Endothelial cell of umbilical vein (primary cell): ENCODE results near the gene RRAS. TPM values are rescaled to one million over a fixed set of nuclear protein-coding genes. Genes with fewer than 3 reads are reported as not detected.

ENCODE experiments used
- BruUV-seq: library from RNA; stranded (reverse); fragments of 400-500 nt; replicated peaks from 2 replicates; lab custom pipeline; 2021; lab: Mats Ljungman, UMichigan
- CTCF ChIA-PET: fragments of 300-600, 350-600 bp; sonication (Branson Sonifier 250); formaldehyde crosslinking; loops from one replicate; lab custom pipeline; 2021; ENCODE audit warnings: antibody characterized with exemption, inconsistent platforms; lab: Charles Lee
- POLR2A ChIA-PET: fragments of 300-600, 350-600 bp; sonication (Branson Sonifier 250); formaldehyde crosslinking; loops from one replicate; lab custom pipeline; 2021; ENCODE audit warnings: antibody characterized with exemption, inconsistent platforms; lab: Charles Lee
- DNase-seq: peaks from one replicate; pipeline ENCODE4 v3.0.0-alpha.2; 2011; ENCODE audit warnings: low read depth, low spot score
- FAIRE-seq: peaks from 2 replicates; lab custom pipeline; 2011; peaks lifted over from hg19 to GRCh38; lab: Jason Lieb, UNC
- H2AFZ ChIP-seq: 2 replicates; pipeline ENCODE4 v1.6.0; 2012; ENCODE audit warnings: low read depth, low read length, control low read depth, inconsistent platforms
- H3K27ac ChIP-seq: 2 replicates; pipeline ENCODE4 v1.5.1; 2011; ENCODE audit warnings: low read depth, mild to moderate bottlenecking, control low read depth, low read length, moderate library complexity; ENCODE audit not compliant: insufficient read depth
- H3K27me3 ChIP-seq, 2 experiments: 2 replicates each; pipeline versions ENCODE4 v1.6.0 to v1.6.1; 2011; ENCODE audit warnings: low read length in 2 of 2, mixed read lengths in 1 of 2; ENCODE audit not compliant: control insufficient read depth in 2 of 2, insufficient read depth in 2 of 2
- H3K36me3 ChIP-seq, 2 experiments: 2 replicates in 1 of 2; 3 replicates in 1 of 2; pipeline ENCODE4 v1.5.1; 2011; ENCODE audit warnings: low read length in 2 of 2, mild to moderate bottlenecking in 1 of 2, moderate library complexity in 1 of 2; ENCODE audit not compliant: control insufficient read depth in 2 of 2, insufficient read depth in 2 of 2; ENCODE audit errors: extremely low read depth in 1 of 2
- H3K4me1 ChIP-seq: 3 replicates; pipeline ENCODE4 v1.5.1; 2011; ENCODE audit warnings: mild to moderate bottlenecking, low read length; ENCODE audit not compliant: control insufficient read depth, insufficient read depth; ENCODE audit errors: extremely low read depth
- H3K4me2 ChIP-seq: 2 replicates; pipeline ENCODE4 v1.6.1; 2011; ENCODE audit warnings: low read length, control low read depth, mixed read lengths; ENCODE audit not compliant: insufficient read depth
- H3K4me3 ChIP-seq, 3 experiments: fragments of 200-600 bp in 1 of 3; sonication (generic), shearing (Covaris generic) in 1 of 3; replicated peaks in 1 of 3; 2 replicates each; pipeline ENCODE4 v1.5.1; 2011 to 2016; ENCODE audit warnings: control low read depth in 3 of 3, low read length in 3 of 3, mild to moderate bottlenecking in 2 of 3, inconsistent platforms in 1 of 3, low read depth in 1 of 3, moderate library complexity in 1 of 3; ENCODE audit not compliant: insufficient read depth in 1 of 3
- H3K79me2 ChIP-seq: 2 replicates; pipeline ENCODE4 v1.6.0; 2012; ENCODE audit warnings: low read length, inconsistent platforms; ENCODE audit not compliant: control insufficient read depth, insufficient read depth
- H3K9ac ChIP-seq: replicated peaks from 2 replicates; pipeline ENCODE3; 2011; ENCODE audit warnings: low read length, control low read depth; ENCODE audit not compliant: insufficient read depth; ENCODE audit errors: extremely low read depth
- H3K9me1 ChIP-seq: replicated peaks from 3 replicates; pipeline ENCODE4 v1.6.0; 2011; ENCODE audit warnings: mild to moderate bottlenecking, low read length; ENCODE audit not compliant: control insufficient read depth, insufficient read depth; ENCODE audit errors: extremely low read depth
- H3K9me3 ChIP-seq: replicated peaks from 2 replicates; pipeline ENCODE4 v1.5.1; 2012; ENCODE audit warnings: low read length, inconsistent platforms; ENCODE audit not compliant: control insufficient read depth, insufficient read depth
- H4K20me1 ChIP-seq: replicated peaks from 2 replicates; pipeline ENCODE3; 2011; ENCODE audit warnings: mild to moderate bottlenecking, low read length; ENCODE audit not compliant: control insufficient read depth, insufficient read depth; ENCODE audit errors: extremely low read depth
- EZH2 ChIP-seq: IDR thresholded peaks from 2 replicates; pipeline ENCODE4 v1.6.1; 2012; ENCODE audit warnings: borderline replicate concordance, low read depth, mild to moderate bottlenecking, moderate library complexity, low read length, inconsistent platforms; ENCODE audit not compliant: severe bottlenecking
- FOS ChIP-seq: IDR thresholded peaks from 2 replicates; pipeline ENCODE4 v1.6.1; 2011; ENCODE audit warnings: mild to moderate bottlenecking, low read length, moderate library complexity, borderline replicate concordance; ENCODE audit not compliant: insufficient read depth
- GATA2 ChIP-seq: IDR thresholded peaks from 2 replicates; pipeline ENCODE4 v1.7.0; 2011; ENCODE audit warnings: low read depth, mild to moderate bottlenecking, moderate library complexity, mixed read lengths, low read length; ENCODE audit not compliant: insufficient read length, insufficient read depth
- JUN ChIP-seq: IDR thresholded peaks from 2 replicates; pipeline ENCODE4 v1.6.1; 2011; ENCODE audit warnings: borderline replicate concordance, low read depth; ENCODE audit not compliant: insufficient read length, insufficient read depth
- MAX ChIP-seq: IDR thresholded peaks from 2 replicates; pipeline ENCODE4 v1.6.1; 2011; ENCODE audit not compliant: insufficient read depth, insufficient read length
- MYC ChIP-seq: IDR thresholded peaks from one replicate; pipeline ENCODE4 v1.6.1; 2011; ENCODE audit warnings: mild to moderate bottlenecking, low read depth, low read length
- POLR2A ChIP-seq: IDR thresholded peaks from 2 replicates; pipeline ENCODE4 v1.6.1; 2012; ENCODE audit warnings: low read depth, mild to moderate bottlenecking, control low read depth, low read length
- POLR2AphosphoS5 ChIP-seq: IDR thresholded peaks from 2 replicates; pipeline ENCODE4 v1.6.1; 2012; ENCODE audit warnings: low read depth, mild to moderate bottlenecking, control low read depth, low read length, moderate library complexity; ENCODE audit not compliant: insufficient read depth
- dilution Hi-C: fragments of 300-500 bp; cut with MboI; formaldehyde crosslinking; loops from one replicate; pipeline ENCODE4 v1.15.0; 2019; ENCODE audit warnings: low sequenced_read_pairs; ENCODE audit not compliant: extremely low pct_ligation_motif_present
- intact Hi-C: fragments of 100-400 bp; cut with micrococcal nuclease; formaldehyde crosslinking; loops from one replicate; pipeline ENCODE4 v1.10.0; 2022
- polyA plus RNA-seq, 4 experiments: library from polyadenylated mRNA; depleted of rRNA in 3 of 4; stranded (reverse) in 3 of 4; unstranded in 1 of 4; fragments of >200 nt; gene quantifications; 2 replicates each; pipeline versions ENCODE4 v1.2.1 to v1.2.3, GENCODE V29; 2011 to 2012; ENCODE audit warnings: missing spikeins in 1 of 4
- total RNA-seq: library from RNA; stranded (reverse); gene quantifications from 2 replicates; pipeline ENCODE4 v1.2.3, GENCODE V29; 2021
- TF ChIP-seq, protein P1 (sequence below), 2 donors: IDR thresholded peaks; 1 replicate in 1 of 2; 2 replicates in 1 of 2; pipeline ENCODE4 v1.5.1; 2011; ENCODE audit warnings: low read length in 2 of 2, mild to moderate bottlenecking in 2 of 2, moderate library complexity in 2 of 2, control low read depth in 1 of 2, inconsistent platforms in 1 of 2, low read depth in 1 of 2; ENCODE audit not compliant: insufficient read depth in 1 of 2; ENCODE audit errors: extremely low read depth in 1 of 2

Gene RRAS
- total and polyA plus RNA-seq, 2 donors (not counting 3 experiments of a cell fraction or from before 2014, with no cell fraction given) = 89.5 to 250 TPM

DNA sequence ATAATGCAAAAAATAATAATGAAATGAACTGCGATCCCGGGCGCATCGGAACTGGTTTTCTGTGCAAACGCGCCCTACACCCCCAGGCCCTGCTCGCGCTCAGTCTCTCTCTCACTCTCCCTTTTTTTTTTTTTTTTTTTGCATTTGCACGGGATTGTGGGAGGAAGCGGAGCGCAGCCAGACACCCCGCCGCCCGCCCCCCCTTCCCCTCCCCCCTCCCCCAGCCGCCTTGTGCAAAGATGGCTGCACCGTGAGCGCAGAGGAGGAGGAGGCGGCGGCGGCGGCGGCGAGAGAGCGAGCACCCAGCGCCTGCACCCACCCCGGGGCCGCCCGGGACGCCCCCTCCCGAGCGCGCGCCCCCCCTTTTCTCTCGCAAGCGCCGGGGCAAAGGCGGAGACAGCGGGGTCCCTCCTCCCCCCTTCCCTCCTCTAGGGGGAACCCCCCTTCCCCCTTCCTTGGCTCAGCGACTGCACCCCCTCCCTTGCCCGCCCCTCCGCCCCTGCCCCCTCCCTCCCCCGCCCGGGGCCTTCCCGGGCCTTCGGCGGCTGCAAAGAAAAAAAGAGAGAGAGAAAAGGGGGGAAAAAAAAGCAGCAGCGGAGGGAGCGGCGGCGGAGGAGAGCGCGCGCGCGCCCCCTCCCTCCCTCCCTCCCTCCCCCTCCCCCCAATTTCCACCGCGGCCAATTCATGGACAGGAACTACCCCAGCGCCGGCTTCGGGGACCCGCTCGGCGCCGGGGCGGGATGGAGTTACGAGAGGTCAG, 48.8 kb downstream of the RRAS start, which contains the start of gene PRR12:
Gene PRR12, plus strand, starts transcription at position 212 of the 760 bp plus-strand sequence. Its CDS starts 473 bp downstream, at position 685.
- ChIA-PET CTCF (interaction anchor here (1.2 kb wide), 1 partner anchor 11 kb away, joined by 11 read pairs; the partner anchor contains the start of gene NOSIP), POLR2A (no interaction called here)
- dilution Hi-C loops (no loop called here), intact Hi-C loops (loop anchor here (1.0 to 5.0 kb wide), 5 partner anchors 11 to 276 kb away; partner anchors contain the start of genes BCL2L12, IRF3, NOSIP and PNKP)
- BruUV-seq = no TSS peak
- Histone ChIP-seq H3K27ac (peak within 1 kb of the TSS; percentile 83), H3K4me2 (peak within 1 kb of the TSS; percentile 72), H3K9me1 (no peaks in the 10 kb centered on the region), H3K36me3 (peaks cover 3 to 10% of the 10 kb centered on the region in 2 experiments), H3K9me3 (no peaks in the 10 kb centered on the region), H3K4me1 (peaks cover 16% of the 10 kb centered on the region), H3K79me2 (peaks cover 34% of the 10 kb centered on the region), H3K4me3 (peak within 1 kb of the TSS; percentile 84 to 95 (median 88)), H3K27me3 (no peaks in the 10 kb centered on the region), H2AFZ (no peak within 1 kb of the TSS), H4K20me1 (no peaks in the 10 kb centered on the region), H3K9ac (peak within 1 kb of the TSS; percentile 68)
- TF ChIP-seq JUN = no peak
- peak; percentile 6 for TF ChIP-seq POLR2AphosphoS5
- peak; percentile 71 for DNase-seq
- FAIRE-seq = no peak

- TSS peak; percentile 70 for BruUV-seq
- TF ChIP-seq MYC (peak; percentile 90), POLR2A (peak; percentile 85), EZH2 (no peak), MAX (peak; percentile 62), FOS (peak; percentile 62), GATA2 (no peak), POLR2AphosphoS5 (peak; percentile 87), JUN (no peak)
- TF ChIP-seq, protein P1, sequence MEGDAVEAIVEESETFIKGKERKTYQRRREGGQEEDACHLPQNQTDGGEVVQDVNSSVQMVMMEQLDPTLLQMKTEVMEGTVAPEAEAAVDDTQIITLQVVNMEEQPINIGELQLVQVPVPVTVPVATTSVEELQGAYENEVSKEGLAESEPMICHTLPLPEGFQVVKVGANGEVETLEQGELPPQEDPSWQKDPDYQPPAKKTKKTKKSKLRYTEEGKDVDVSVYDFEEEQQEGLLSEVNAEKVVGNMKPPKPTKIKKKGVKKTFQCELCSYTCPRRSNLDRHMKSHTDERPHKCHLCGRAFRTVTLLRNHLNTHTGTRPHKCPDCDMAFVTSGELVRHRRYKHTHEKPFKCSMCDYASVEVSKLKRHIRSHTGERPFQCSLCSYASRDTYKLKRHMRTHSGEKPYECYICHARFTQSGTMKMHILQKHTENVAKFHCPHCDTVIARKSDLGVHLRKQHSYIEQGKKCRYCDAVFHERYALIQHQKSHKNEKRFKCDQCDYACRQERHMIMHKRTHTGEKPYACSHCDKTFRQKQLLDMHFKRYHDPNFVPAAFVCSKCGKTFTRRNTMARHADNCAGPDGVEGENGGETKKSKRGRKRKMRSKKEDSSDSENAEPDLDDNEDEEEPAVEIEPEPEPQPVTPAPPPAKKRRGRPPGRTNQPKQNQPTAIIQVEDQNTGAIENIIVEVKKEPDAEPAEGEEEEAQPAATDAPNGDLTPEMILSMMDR (IDR thresholded peaks at IDR 0.05; ENCODE audit: extremely low read depth in 1 of 2, insufficient read depth in 1 of 2, low read depth in 1 of 2, low read length in 2 of 2) = peak in 1 of 2 donors; percentile 26
- FAIRE-seq = peak; percentile 99
Measured at GRCh38 chr19:49590071-49590970, 49.6 kb downstream of the RRAS start.

More at GRCh38 chr19:49590071-49590970, 49.6 kb downstream of the RRAS start:
- no peaks in the 10 kb centered on the region for H3K27me3 ChIP-seq
- peaks cover 31% of the 10 kb centered on the region for H3K79me2 ChIP-seq
- H3K4me2 ChIP-seq = peak overlapping the region; percentile 68
- CTCF ChIA-PET = interaction anchor here (0.6 to 1.2 kb wide), 6 partner anchors 10 to 91 kb away, joined by 3 to 11 read pairs (median 4); partner anchors contain the start of gene NOSIP
- peak overlapping the region; percentile 83 for H3K27ac ChIP-seq
- peak; percentile 96 for DNase-seq
- no peaks in the 10 kb centered on the region for H3K9me3 ChIP-seq
- H4K20me1 ChIP-seq = no peaks in the 10 kb centered on the region
- H2AFZ ChIP-seq = no peak overlapping the region
- H3K9me1 ChIP-seq = no peaks in the 10 kb centered on the region
- peaks cover 16% of the 10 kb centered on the region for H3K4me1 ChIP-seq
- POLR2A ChIA-PET = interaction anchor here (0.6 to 1.2 kb wide), 4 partner anchors 10 to 52 kb away, joined by 3 to 11 read pairs (median 3); partner anchors contain the start of genes NOSIP, RRAS and SCAF1
- dilution Hi-C loops = no loop called here
- peak overlapping the region; percentile 3 to 88 (median 45) for H3K4me3 ChIP-seq
- intact Hi-C loops = loop anchor here (1.0 to 5.0 kb wide), 5 partner anchors 10 to 277 kb away; partner anchors contain the start of genes BCL2L12, IRF3, NOSIP and PNKP
- peak overlapping the region; percentile 68 for H3K9ac ChIP-seq
- peaks cover 3 to 6% of the 10 kb centered on the region in 2 experiments for H3K36me3 ChIP-seq
